Loucy (cell line): Measurements from ENCODE around the gene PUDP.

Experiments
- H2AFZ ChIP-seq: fragments of 200-600 bp; sonication (generic); 2 replicates; pipeline ENCODE4 v1.6.0; 2016; ENCODE audit warnings: antibody characterized with exemption, mild to moderate bottlenecking, low read length, moderate library complexity
- H3F3A ChIP-seq: fragments of 200-600 bp; 2 replicates; pipeline ENCODE4 v1.6.0; 2016; ENCODE audit warnings: antibody characterized with exemption, low read depth, mild to moderate bottlenecking
- H3K27me3 ChIP-seq: fragments of 200-600 bp; sonication (generic); 2 replicates; pipeline ENCODE4 v1.6.1; 2014; ENCODE audit warnings: low read length, mild to moderate bottlenecking; ENCODE audit not compliant: insufficient read depth, poor library complexity, severe bottlenecking
- H3K36me3 ChIP-seq: fragments of 200-600 bp; sonication (generic); 2 replicates; pipeline ENCODE4 v1.6.1; 2016; ENCODE audit warnings: low read length; ENCODE audit not compliant: insufficient read depth
- H3K4me1 ChIP-seq: fragments of 200-600 bp; sonication (generic); 2 replicates; pipeline ENCODE4 v1.5.1; 2014; ENCODE audit warnings: low read length, mild to moderate bottlenecking; ENCODE audit not compliant: insufficient read depth, poor library complexity, severe bottlenecking
- H3K4me2 ChIP-seq: fragments of 200-600 bp; sonication (generic); 2 replicates; pipeline ENCODE4 v1.6.0; 2014; ENCODE audit warnings: antibody characterized with exemption, low read length, low read depth, mild to moderate bottlenecking; ENCODE audit not compliant: poor library complexity, severe bottlenecking
- H3K4me3 ChIP-seq: fragments of 200-600 bp; sonication (generic); 2 replicates; pipeline ENCODE4 v1.5.1; 2014; ENCODE audit warnings: low read length, mild to moderate bottlenecking, mixed read lengths; ENCODE audit not compliant: poor library complexity, severe bottlenecking
- H3K79me2 ChIP-seq: fragments of 200-600 bp; sonication (generic); 2 replicates; pipeline ENCODE4 v1.6.1; 2014; ENCODE audit warnings: low read length; ENCODE audit not compliant: insufficient read depth
- H3K9ac ChIP-seq: fragments of 200-600 bp; sonication (generic); 2 replicates; pipeline ENCODE4 v1.6.0; 2014; ENCODE audit warnings: mild to moderate bottlenecking, low read depth, low read length, moderate library complexity; ENCODE audit not compliant: poor library complexity, severe bottlenecking
- H3K9me2 ChIP-seq: fragments of 200-600 bp; sonication (generic); replicated peaks from 2 replicates; pipeline ENCODE4 v1.6.1; 2016; ENCODE audit warnings: low read depth, low read length, mixed read lengths
- H3K9me3 ChIP-seq: fragments of 200-600 bp; sonication (generic); 2 replicates; pipeline ENCODE4 v1.6.1; 2014; ENCODE audit warnings: mild to moderate bottlenecking, antibody characterized with exemption, low read length, low read depth; ENCODE audit not compliant: insufficient read depth
- H4K20me1 ChIP-seq: fragments of 200-600 bp; sonication (generic); 2 replicates; pipeline ENCODE4 v1.6.0; 2014; ENCODE audit warnings: antibody characterized with exemption, low read length, mild to moderate bottlenecking; ENCODE audit not compliant: insufficient read depth, poor library complexity, severe bottlenecking
- EZH2phosphoT487 ChIP-seq: fragments of 200-600 bp; IDR thresholded peaks from 2 replicates; pipeline ENCODE4 v1.6.1; 2018; ENCODE audit warnings: antibody characterized with exemption, mild to moderate bottlenecking, moderate library complexity, borderline replicate concordance
- TF ChIP-seq, protein P1 (sequence below): fragments of 200-600 bp; sonication (generic); conservative IDR thresholded peaks from 2 replicates; pipeline ENCODE4 v1.5.1; 2014; ENCODE audit warnings: mild to moderate bottlenecking, antibody characterized with exemption, low read length

Gene PUDP

DNA sequence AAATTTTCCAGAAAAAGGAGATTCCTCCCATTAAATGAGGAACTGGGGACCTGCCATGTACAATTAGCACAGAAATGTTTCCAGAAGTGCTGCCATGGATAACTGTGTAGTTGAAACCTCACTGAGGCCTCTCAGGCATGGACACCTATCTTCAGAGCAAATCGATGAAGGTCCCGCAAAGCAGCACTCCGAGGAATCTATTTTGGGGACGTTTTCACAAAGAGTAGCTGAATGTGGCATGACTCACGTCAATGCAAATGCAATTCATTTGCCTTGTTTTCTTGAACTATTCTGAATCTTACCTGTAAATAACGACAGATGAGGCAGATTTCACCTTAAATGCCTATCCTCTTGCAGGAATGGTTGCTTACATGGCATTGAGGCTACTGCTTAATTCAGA is 87.5 kb downstream of the PUDP start:
- H3K9me3 ChIP-seq = no peaks in the 10 kb centered on the region
- no peaks in the 10 kb centered on the region for H3K27me3 ChIP-seq
- no peaks in the 10 kb centered on the region; the same call in 1 of the 2 replicates for H3K36me3 ChIP-seq
- H3K4me3 ChIP-seq = no peak overlapping the region
- H2AFZ ChIP-seq = no peak overlapping the region
- H3K9me2 ChIP-seq = no peaks in the 10 kb centered on the region
- no peak overlapping the region for H3K9ac ChIP-seq
- H3K79me2 ChIP-seq = no peaks in the 10 kb centered on the region
- no peak overlapping the region for H3K4me2 ChIP-seq
- H4K20me1 ChIP-seq = no peaks in the 10 kb centered on the region
- peaks cover 10% of the 10 kb centered on the region for H3K4me1 ChIP-seq
- H3F3A ChIP-seq = no peaks in the 10 kb centered on the region
- TF ChIP-seq, protein P1, sequence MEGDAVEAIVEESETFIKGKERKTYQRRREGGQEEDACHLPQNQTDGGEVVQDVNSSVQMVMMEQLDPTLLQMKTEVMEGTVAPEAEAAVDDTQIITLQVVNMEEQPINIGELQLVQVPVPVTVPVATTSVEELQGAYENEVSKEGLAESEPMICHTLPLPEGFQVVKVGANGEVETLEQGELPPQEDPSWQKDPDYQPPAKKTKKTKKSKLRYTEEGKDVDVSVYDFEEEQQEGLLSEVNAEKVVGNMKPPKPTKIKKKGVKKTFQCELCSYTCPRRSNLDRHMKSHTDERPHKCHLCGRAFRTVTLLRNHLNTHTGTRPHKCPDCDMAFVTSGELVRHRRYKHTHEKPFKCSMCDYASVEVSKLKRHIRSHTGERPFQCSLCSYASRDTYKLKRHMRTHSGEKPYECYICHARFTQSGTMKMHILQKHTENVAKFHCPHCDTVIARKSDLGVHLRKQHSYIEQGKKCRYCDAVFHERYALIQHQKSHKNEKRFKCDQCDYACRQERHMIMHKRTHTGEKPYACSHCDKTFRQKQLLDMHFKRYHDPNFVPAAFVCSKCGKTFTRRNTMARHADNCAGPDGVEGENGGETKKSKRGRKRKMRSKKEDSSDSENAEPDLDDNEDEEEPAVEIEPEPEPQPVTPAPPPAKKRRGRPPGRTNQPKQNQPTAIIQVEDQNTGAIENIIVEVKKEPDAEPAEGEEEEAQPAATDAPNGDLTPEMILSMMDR = no peak
- TF ChIP-seq EZH2phosphoT487 = no peak

DNA sequence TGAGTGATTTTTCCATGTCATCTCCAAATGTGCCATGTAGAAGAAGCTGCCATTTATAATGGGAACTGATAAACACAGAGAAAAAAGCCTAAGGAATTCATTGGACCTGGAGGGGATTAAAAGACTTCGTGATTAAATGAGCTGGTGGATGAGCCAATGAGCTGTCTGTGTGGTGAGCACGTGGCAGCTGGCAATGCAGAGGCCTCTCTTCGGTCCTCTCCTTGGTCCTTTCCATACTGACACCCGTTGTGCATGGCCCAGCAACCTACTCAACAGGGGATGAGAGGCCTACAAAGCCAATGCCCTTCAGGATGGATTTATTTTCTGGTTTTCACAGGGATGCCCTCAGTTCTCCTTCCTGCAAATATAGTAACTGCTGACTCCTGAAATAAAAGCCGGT is 88.1 kb downstream of the PUDP start:
- Histone ChIP-seq H3K9me2 (no peaks in the 10 kb centered on the region), H4K20me1 (no peaks in the 10 kb centered on the region), H2AFZ (no peak overlapping the region), H3K9ac (no peak overlapping the region), H3K4me1 (peaks cover 10% of the 10 kb centered on the region), H3K79me2 (no peaks in the 10 kb centered on the region), H3K9me3 (no peaks in the 10 kb centered on the region), H3K27me3 (no peaks in the 10 kb centered on the region), H3K4me3 (no peak overlapping the region), H3K4me2 (no peak overlapping the region), H3K36me3 (no peaks in the 10 kb centered on the region; the same call in 1 of the 2 replicates), H3F3A (no peaks in the 10 kb centered on the region)
- TF ChIP-seq EZH2phosphoT487 = no peak
- TF ChIP-seq, protein P1 = no peak

DNA sequence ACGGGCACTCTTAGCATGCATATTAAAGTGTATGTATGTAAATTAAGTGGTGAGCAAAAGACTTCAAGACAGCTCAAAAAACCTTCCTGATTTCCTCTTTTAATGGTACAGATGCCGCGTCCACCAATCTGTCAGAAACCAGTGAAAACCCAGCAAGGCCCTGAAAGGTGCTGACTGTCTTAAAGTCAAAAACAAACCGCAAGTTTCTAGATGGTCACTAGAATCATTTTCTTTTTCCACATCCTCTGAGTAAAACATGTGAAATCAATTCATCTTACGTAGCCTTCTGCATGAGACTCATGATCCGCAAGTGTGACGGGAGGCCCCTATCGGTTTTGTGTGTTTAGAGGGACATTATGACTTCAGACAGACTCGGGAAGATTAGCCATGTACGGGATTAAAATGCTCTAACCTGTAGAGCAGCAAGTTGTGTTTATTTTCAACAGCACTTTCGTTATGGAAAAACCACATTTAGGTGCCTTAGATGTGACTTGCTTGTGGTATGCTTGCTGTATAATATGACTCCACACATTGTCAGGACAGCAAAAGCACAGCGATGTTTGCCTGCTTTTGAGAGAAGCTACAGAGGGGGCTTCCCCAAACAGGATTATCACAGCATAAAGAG is 88.6 kb downstream of the PUDP start:
- H3K79me2 ChIP-seq = no peaks in the 10 kb centered on the region
- H3K36me3 ChIP-seq = no peaks in the 10 kb centered on the region; the same call in 1 of the 2 replicates
- H3K4me2 ChIP-seq = no peak overlapping the region
- H3K9ac ChIP-seq = no peak overlapping the region
- H3K4me3 ChIP-seq = no peak overlapping the region
- H3F3A ChIP-seq = no peaks in the 10 kb centered on the region
- no peaks in the 10 kb centered on the region for H3K9me3 ChIP-seq
- no peaks in the 10 kb centered on the region for H3K9me2 ChIP-seq
- peaks cover 10% of the 10 kb centered on the region for H3K4me1 ChIP-seq
- no peak for TF ChIP-seq EZH2phosphoT487
- TF ChIP-seq, protein P1 = no peak
- H2AFZ ChIP-seq = no peak overlapping the region
- no peaks in the 10 kb centered on the region for H4K20me1 ChIP-seq
- H3K27me3 ChIP-seq = no peaks in the 10 kb centered on the region
